ENCODE data around the gene ERMN.

- TF ChIP-seq EP300 (IDR thresholded peaks at IDR 0.05; ENCODE audit: low read depth in 2 of 2, low read length in 2 of 2) (no peak), EP300 (CRISPR knock-in tag; IDR thresholded peaks at IDR 0.05; ENCODE audit: borderline replicate concordance) (no peak), ZNF136 (CRISPR knock-in tag; IDR thresholded peaks at IDR 0.05; ENCODE audit: low read depth) (no peak)
Observed at GRCh38 chr2:157345647-157346389, 20.2 kb upstream of the ERMN start.
